HK-2 (cell line): Measurements from ENCODE around the gene NKAPL.

ENCODE experiments used
- DNase-seq: peaks from one replicate; pipeline ENCODE4 v3.0.0-alpha.2; 2018; ENCODE audit not compliant: unreplicated experiment

NKAPL gene

GRCh38 chr6:28245206-28245941 lies 13.7 kb upstream of the NKAPL start:
- DNase-seq = no peak

- no peak for DNase-seq
Observed at GRCh38 chr6:28248916-28249315, 10.2 kb upstream of the NKAPL start.

GRCh38 chr6:28250747-28251146 lies 8.3 kb upstream of the NKAPL start:
- no peak for DNase-seq

GRCh38 chr6:28251661-28252008 lies 7.5 kb upstream of the NKAPL start:
- peak; percentile 31 for DNase-seq

- peak; percentile 72 for DNase-seq
Observed at GRCh38 chr6:28252009-28252975, 6.8 kb upstream of the NKAPL start, which contains the start of gene ZKSCAN4. Gene ZKSCAN4 (minus strand): TSS chr6:28252269. CDS start chr6:28251980, 289 bp downstream.

- DNase-seq = no peak
Observed at GRCh38 chr6:28254121-28254519, 5.0 kb upstream of the NKAPL start.

GRCh38 chr6:28257042-28257441 lies 2.1 kb upstream of the NKAPL start:
- DNase-seq = no peak

- DNase-seq = no peak
Observed at GRCh38 chr6:28263922-28264321, 4.8 kb downstream of the NKAPL start.

GRCh38 chr6:28264834-28265401 lies 5.8 kb downstream of the NKAPL start:
- DNase-seq = no peak

GRCh38 chr6:28266563-28266961 lies 7.5 kb downstream of the NKAPL start:
- no peak for DNase-seq

- DNase-seq = peak; percentile 85
Observed at GRCh38 chr6:28266962-28267694, 8.0 kb downstream of the NKAPL start, which contains the start of gene ZSCAN26. Gene ZSCAN26 (plus strand): TSS chr6:28267143. CDS start chr6:28271920, 4,777 bp downstream.

- DNase-seq = no peak
Observed at GRCh38 chr6:28267695-28268059, 8.6 kb downstream of the NKAPL start.

- no peak for DNase-seq
Observed at GRCh38 chr6:28269492-28269891, 10.4 kb downstream of the NKAPL start.

GRCh38 chr6:28274888-28275287 lies 15.8 kb downstream of the NKAPL start:
- DNase-seq = no peak

GRCh38 chr6:28277746-28278145 lies 18.6 kb downstream of the NKAPL start:
- DNase-seq = no peak

- DNase-seq = no peak
Observed at GRCh38 chr6:28280595-28281287, 21.6 kb downstream of the NKAPL start.

- DNase-seq = peak; percentile 76
Observed at GRCh38 chr6:28281288-28282064, 22.4 kb downstream of the NKAPL start, which contains the start of gene PGBD1. Gene PGBD1 (plus strand): TSS chr6:28281572. CDS start chr6:28283814, 2,242 bp downstream.

GRCh38 chr6:28282926-28283325 lies 23.8 kb downstream of the NKAPL start:
- no peak for DNase-seq

GRCh38 chr6:28291573-28291972 lies 32.5 kb downstream of the NKAPL start:
- no peak for DNase-seq

GRCh38 chr6:28295326-28295725 lies 36.2 kb downstream of the NKAPL start:
- DNase-seq = no peak
